ENCODE data around the gene DSCAM. TPM values are rescaled to one million over a fixed set of nuclear protein-coding genes. Genes with fewer than 3 reads are reported as not detected.

The DSCAM gene
- total RNA-seq, 1 experiment from 2014 or later: not detected

DNA sequence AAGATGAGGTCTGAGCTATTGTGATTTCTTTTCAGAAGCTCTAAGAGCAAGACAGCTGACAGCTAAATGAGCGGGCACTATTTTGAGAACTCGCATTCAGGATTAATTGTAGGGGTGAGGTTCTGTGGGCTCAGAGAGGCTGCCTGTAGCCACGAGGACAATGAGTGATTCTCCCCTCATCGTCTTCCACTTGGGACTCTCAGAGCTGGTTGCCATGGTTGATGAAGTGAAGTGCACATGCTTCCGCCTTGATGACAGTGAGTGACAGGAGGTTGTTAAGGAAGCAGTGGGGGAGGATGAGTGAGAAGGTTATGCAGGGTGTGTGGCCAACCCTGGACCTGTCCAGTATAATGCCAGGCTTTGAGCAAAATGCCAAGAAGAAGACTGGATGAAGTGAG lies 638.0 kb downstream of the DSCAM start:
- ChIA-PET RAD21 (ENCODE audit: low non-redundant PET in 1 of 2, low total read pairs in 2 of 2, uncharacterized antibody in 2 of 2, unreplicated experiment in 2 of 2) (no interaction called here), POLR2A (no interaction called here), CTCF (no interaction called here)
- H3K9ac ChIP-seq (ENCODE audit: low read length): no peak overlapping the region
- intact Hi-C loops (cut with micrococcal nuclease): no loop called here
- no peaks in the 10 kb centered on the region for H3K4me1 ChIP-seq (ENCODE audit: control insufficient read depth in 1 of 2, insufficient read depth in 2 of 2, low read length in 2 of 2)
- no peaks in the 10 kb centered on the region for H3K79me2 ChIP-seq (ENCODE audit: insufficient read depth, low read length)
- H3K36me3 ChIP-seq (ENCODE audit: control insufficient read depth in 1 of 2, insufficient read depth in 2 of 2, low read length in 2 of 2): no peaks in the 10 kb centered on the region
- TF ChIP-seq CEBPB (IDR thresholded peaks at IDR 0.05; ENCODE audit: low read depth): no peak
- peaks cover 33 to 40% of the 10 kb centered on the region in 2 experiments; a peak in 2 of 4 replicates for H3K9me3 ChIP-seq (ENCODE audit: control insufficient read depth in 1 of 2, insufficient read depth in 1 of 2, low read depth in 1 of 2, low read length in 2 of 2)
- ATAC-seq (no peak), DNase-seq (ENCODE audit: low read depth, low spot score) (no peak)
- no peak overlapping the region for H3K4me3 ChIP-seq (replicated peaks in 1 of 2; ENCODE audit: low read depth in 1 of 2, low read length in 2 of 2)
- no peaks in the 10 kb centered on the region for H4K20me1 ChIP-seq (ENCODE audit: insufficient read depth)
- no peak overlapping the region for H3K27ac ChIP-seq (ENCODE audit: low read depth, low read length)
- H3K9me2 ChIP-seq (ENCODE audit: insufficient read depth): no peaks in the 10 kb centered on the region
- no peaks in the 10 kb centered on the region for H3K27me3 ChIP-seq (ENCODE audit: insufficient read depth, low read length)
- no TSS peak for BruUV-seq (replicated peaks)
- H2AFZ ChIP-seq (ENCODE audit: low read depth, low read length, poor library complexity, severe bottlenecking): no peak overlapping the region
- no peak overlapping the region for H3K4me2 ChIP-seq (ENCODE audit: low read length)

DNA sequence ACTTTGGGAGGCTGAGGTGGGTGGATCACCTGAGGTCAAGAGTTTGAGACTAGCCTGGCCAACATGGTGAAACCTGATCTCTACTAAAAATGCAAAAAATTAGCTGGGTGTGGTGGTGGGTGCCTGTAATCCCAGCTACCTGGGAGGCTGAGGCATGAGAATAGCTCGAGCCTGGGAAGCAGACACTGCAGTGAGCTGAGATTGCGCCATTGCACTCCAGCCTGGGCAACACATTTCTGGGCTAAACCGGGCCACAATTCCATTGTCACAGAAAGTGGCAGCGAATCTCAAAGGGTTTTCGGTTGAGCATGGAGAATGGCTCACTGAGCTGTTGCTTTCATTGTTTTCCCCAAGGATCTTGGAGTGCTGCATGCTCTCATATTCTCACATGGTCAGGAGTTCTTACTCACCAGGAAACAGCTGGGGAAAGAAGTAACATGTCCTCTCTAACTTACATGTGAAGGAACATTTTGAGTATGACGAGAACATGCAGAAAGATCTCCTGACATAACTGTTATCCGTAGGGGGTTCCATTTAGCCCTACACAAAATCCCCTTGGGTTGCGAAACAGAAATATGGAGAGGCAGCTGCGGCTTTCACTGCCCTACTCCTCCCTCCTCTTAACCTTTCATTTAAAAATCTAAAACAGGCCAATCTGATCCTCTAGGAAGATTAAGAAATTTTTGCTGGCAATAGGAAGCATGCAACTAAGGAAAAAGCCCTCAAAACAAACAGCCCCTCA lies 638.6 kb downstream of the DSCAM start:
- Histone ChIP-seq H4K20me1 (ENCODE audit: insufficient read depth) (no peaks in the 10 kb centered on the region), H3K27me3 (ENCODE audit: insufficient read depth, low read length) (no peaks in the 10 kb centered on the region), H3K9me3 (ENCODE audit: control insufficient read depth in 1 of 2, insufficient read depth in 1 of 2, low read depth in 1 of 2, low read length in 2 of 2) (peaks cover 32 to 39% of the 10 kb centered on the region in 2 experiments; a peak in 2 of 4 replicates), H3K4me1 (ENCODE audit: control insufficient read depth in 1 of 2, insufficient read depth in 2 of 2, low read length in 2 of 2) (no peaks in the 10 kb centered on the region), H3K36me3 (ENCODE audit: control insufficient read depth in 1 of 2, insufficient read depth in 2 of 2, low read length in 2 of 2) (no peaks in the 10 kb centered on the region), H3K9me2 (ENCODE audit: insufficient read depth) (no peaks in the 10 kb centered on the region), H3K79me2 (ENCODE audit: insufficient read depth, low read length) (no peaks in the 10 kb centered on the region), H3K4me2 (ENCODE audit: low read length) (no peak overlapping the region), H3K4me3 (replicated peaks in 1 of 2; ENCODE audit: low read depth in 1 of 2, low read length in 2 of 2) (no peak overlapping the region), H2AFZ (ENCODE audit: low read depth, low read length, poor library complexity, severe bottlenecking) (no peak overlapping the region), H3K27ac (ENCODE audit: low read depth, low read length) (no peak overlapping the region), H3K9ac (ENCODE audit: low read length) (no peak overlapping the region)
- ChIA-PET RAD21 (ENCODE audit: low non-redundant PET in 1 of 2, low total read pairs in 2 of 2, uncharacterized antibody in 2 of 2, unreplicated experiment in 2 of 2) (no interaction called here), CTCF (no interaction called here), POLR2A (no interaction called here)
- TF ChIP-seq ZNF274 (IDR thresholded peaks at IDR 0.05; ENCODE audit: low read depth, low read length): no peak
- no peak for TF ChIP-seq FOSL1 (IDR thresholded peaks at IDR 0.05; ENCODE audit: low read depth)
- TF ChIP-seq EGR1 (IDR thresholded peaks at IDR 0.05; ENCODE audit: low read depth): no peak
- no peak for TF ChIP-seq ZBTB33 (IDR thresholded peaks at IDR 0.05; ENCODE audit: extremely low read depth, insufficient replicate concordance, low read length)
- no peak for TF ChIP-seq ELF1 (IDR thresholded peaks at IDR 0.05; ENCODE audit: borderline replicate concordance, low read depth)
- BruUV-seq (replicated peaks): no TSS peak
- DNase-seq (ENCODE audit: low read depth, low spot score) (no peak), ATAC-seq (no peak)
- intact Hi-C loops (cut with micrococcal nuclease): no loop called here

Data from HCT116 (cell line).